Measurements from ENCODE around the gene TMEM184A. TPM values are rescaled to one million over a fixed set of nuclear protein-coding genes. Genes with fewer than 3 reads are reported as not detected.

The TMEM184A gene
- total and polyA plus RNA-seq, 2 experiments from 2014 or later, result not detected

GRCh38 chr7:1535100-1535458 lies 20.9 kb downstream of the TMEM184A start:
- H3K79me2 ChIP-seq (ENCODE audit: insufficient read depth), result peaks cover 62% of the 10 kb centered on the region

DNA sequence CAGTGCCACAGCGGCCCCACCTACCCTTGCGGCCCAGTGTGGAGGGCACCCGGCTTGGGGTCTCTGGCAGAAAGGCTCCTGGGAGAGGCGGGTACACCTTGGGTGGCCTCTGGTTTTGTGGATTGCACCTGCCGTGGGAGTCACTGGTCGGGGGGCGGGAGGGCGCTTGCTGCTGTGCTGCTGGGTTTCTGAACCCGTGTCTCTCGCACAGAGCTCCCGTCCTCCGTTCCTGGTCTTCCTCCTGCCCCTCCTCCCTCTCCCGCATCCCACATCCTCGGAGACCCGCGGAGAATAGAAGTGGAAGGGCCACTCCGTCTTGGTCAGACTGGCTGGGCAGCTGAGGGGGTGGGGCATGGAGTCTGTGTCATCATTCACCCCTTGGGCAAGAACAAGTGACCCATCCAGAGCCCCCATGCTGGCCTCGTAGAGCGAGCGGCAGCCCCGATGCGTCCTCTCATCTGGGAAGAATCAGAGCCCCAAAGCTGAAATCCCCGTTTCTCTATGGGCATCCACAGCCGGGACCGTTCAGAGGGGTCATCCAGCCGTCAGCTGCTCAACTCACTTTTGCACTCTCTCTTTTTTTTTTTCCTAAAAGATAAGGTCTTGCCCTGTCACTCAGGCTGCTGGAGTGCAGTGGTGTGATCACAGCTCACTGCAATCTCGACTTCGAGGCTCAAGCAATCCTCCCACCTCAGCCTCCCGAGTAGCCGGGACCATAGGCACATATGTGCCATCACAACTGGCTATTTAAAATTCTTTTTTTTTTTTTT lies 21.5 kb downstream of the TMEM184A start:
- no peaks in the 10 kb centered on the region; the same call in 1 of the 2 replicates for H3K36me3 ChIP-seq (ENCODE audit: low read depth)
- peak overlapping the region; percentile 95 for H3K4me2 ChIP-seq (ENCODE audit: unreplicated experiment)
- no peaks in the 10 kb centered on the region for H3K27me3 ChIP-seq (replicated peaks; ENCODE audit: insufficient read depth)
- 80 to 88% methylated on average over 29 to 30 of the region's 30 CpGs for WGBS, 2 experiments (ENCODE audit: low coverage in 1 of 2, low lambda C conversion rate in 2 of 2, missing lambda C conversion rate in 2 of 2)
- peaks cover 57% of the 10 kb centered on the region for H3K79me2 ChIP-seq (ENCODE audit: insufficient read depth)
- no peak overlapping the region for H2AFZ ChIP-seq
- peak overlapping the region; percentile 96 for H3K27ac ChIP-seq
- peak overlapping the region; percentile 79; the same call in 1 of the 2 replicates for H3K4me3 ChIP-seq
- TF ChIP-seq EZH2phosphoT487 (IDR thresholded peaks at IDR 0.05; ENCODE audit: insufficient read depth, low read depth) (no peak), EZH2 (IDR thresholded peaks at IDR 0.05; ENCODE audit: insufficient read depth, poor library complexity, severe bottlenecking) (no peak)
- peaks cover 40% of the 10 kb centered on the region for H3K4me1 ChIP-seq (ENCODE audit: insufficient read depth)
- peaks cover 18% of the 10 kb centered on the region for H3F3A ChIP-seq (ENCODE audit: insufficient read depth)
- no peak for DNase-seq
- H3K9me3 ChIP-seq (ENCODE audit: low read depth), result no peaks in the 10 kb centered on the region
- peak overlapping the region; percentile 88 for H3K9ac ChIP-seq
- in situ Hi-C loops (cut with MboI), result no loop called here
- H4K20me1 ChIP-seq (ENCODE audit: insufficient read depth), result no peaks in the 10 kb centered on the region
- no peaks in the 10 kb centered on the region for H3K9me2 ChIP-seq (ENCODE audit: insufficient read depth)

More at GRCh38 chr7:1535100-1535458, 20.9 kb downstream of the TMEM184A start:
- TF ChIP-seq EZH2phosphoT487 (IDR thresholded peaks at IDR 0.05; ENCODE audit: insufficient read depth, low read depth), result no peak
- TF ChIP-seq EZH2 (IDR thresholded peaks at IDR 0.05; ENCODE audit: insufficient read depth, poor library complexity, severe bottlenecking), result no peak
- Histone ChIP-seq H3F3A (ENCODE audit: insufficient read depth) (peaks cover 18% of the 10 kb centered on the region), H3K9me2 (ENCODE audit: insufficient read depth) (no peaks in the 10 kb centered on the region), H3K27me3 (replicated peaks; ENCODE audit: insufficient read depth) (no peaks in the 10 kb centered on the region), H3K27ac (no peak overlapping the region; the same call in 1 of the 2 replicates), H3K4me1 (ENCODE audit: insufficient read depth) (peaks cover 40% of the 10 kb centered on the region), H3K36me3 (ENCODE audit: low read depth) (no peaks in the 10 kb centered on the region; the same call in 1 of the 2 replicates), H2AFZ (no peak overlapping the region), H3K4me3 (no peak overlapping the region), H4K20me1 (ENCODE audit: insufficient read depth) (no peaks in the 10 kb centered on the region), H3K9ac (no peak overlapping the region), H3K4me2 (ENCODE audit: unreplicated experiment) (no peak overlapping the region), H3K9me3 (ENCODE audit: low read depth) (no peaks in the 10 kb centered on the region)
- in situ Hi-C loops (cut with MboI), result no loop called here
- WGBS, 2 experiments (ENCODE audit: low coverage in 1 of 2, low lambda C conversion rate in 2 of 2, missing lambda C conversion rate in 2 of 2), result 78 to 81% methylated on average over 4 to 6 of the region's 6 CpGs
- DNase-seq, result no peak

GRCh38 chr7:1533547-1534329 lies 22.3 kb downstream of the TMEM184A start:
- Histone ChIP-seq H3K9me3 (ENCODE audit: low read depth) (no peaks in the 10 kb centered on the region), H3K4me1 (ENCODE audit: insufficient read depth) (peaks cover 36% of the 10 kb centered on the region), H3F3A (ENCODE audit: insufficient read depth) (peaks cover 18% of the 10 kb centered on the region), H3K9ac (peak overlapping the region; percentile 88), H3K79me2 (ENCODE audit: insufficient read depth) (peaks cover 52% of the 10 kb centered on the region), H3K4me2 (ENCODE audit: unreplicated experiment) (peak overlapping the region; percentile 95), H3K9me2 (ENCODE audit: insufficient read depth) (no peaks in the 10 kb centered on the region), H4K20me1 (ENCODE audit: insufficient read depth) (no peaks in the 10 kb centered on the region), H3K27me3 (replicated peaks; ENCODE audit: insufficient read depth) (no peaks in the 10 kb centered on the region), H2AFZ (no peak overlapping the region), H3K36me3 (ENCODE audit: low read depth) (no peaks in the 10 kb centered on the region), H3K27ac (peak overlapping the region; percentile 96), H3K4me3 (peak overlapping the region; percentile 79)
- in situ Hi-C loops (cut with MboI), result no loop called here
- DNase-seq, result peak; percentile 97
- 26 to 37% methylated on average over 17 to 24 of the region's 24 CpGs for WGBS, 2 experiments (ENCODE audit: low coverage in 1 of 2, low lambda C conversion rate in 2 of 2, missing lambda C conversion rate in 2 of 2)
- no peak for TF ChIP-seq EZH2phosphoT487 (IDR thresholded peaks at IDR 0.05; ENCODE audit: insufficient read depth, low read depth)
- TF ChIP-seq EZH2 (IDR thresholded peaks at IDR 0.05; ENCODE audit: insufficient read depth, poor library complexity, severe bottlenecking), result no peak

- WGBS, 2 experiments (ENCODE audit: low coverage in 1 of 2, low lambda C conversion rate in 2 of 2, missing lambda C conversion rate in 2 of 2), result 11 to 16% methylated on average over 7 to 9 of the region's 9 CpGs
- H3K36me3 ChIP-seq (ENCODE audit: low read depth), result no peaks in the 10 kb centered on the region
- DNase-seq, result peak; percentile 45
- no peaks in the 10 kb centered on the region for H3K27me3 ChIP-seq (replicated peaks; ENCODE audit: insufficient read depth)
- no peaks in the 10 kb centered on the region for H3K9me3 ChIP-seq (ENCODE audit: low read depth)
- H4K20me1 ChIP-seq (ENCODE audit: insufficient read depth), result no peaks in the 10 kb centered on the region
- in situ Hi-C loops (cut with MboI), result no loop called here
- H2AFZ ChIP-seq, result no peak overlapping the region
- H3F3A ChIP-seq (ENCODE audit: insufficient read depth), result peaks cover 18% of the 10 kb centered on the region
- peaks cover 36% of the 10 kb centered on the region for H3K4me1 ChIP-seq (ENCODE audit: insufficient read depth)
- H3K27ac ChIP-seq, result peak overlapping the region; percentile 96
- H3K4me3 ChIP-seq, result peak overlapping the region; percentile 79
- H3K4me2 ChIP-seq (ENCODE audit: unreplicated experiment), result peak overlapping the region; percentile 95
- H3K79me2 ChIP-seq (ENCODE audit: insufficient read depth), result peaks cover 47% of the 10 kb centered on the region
- no peaks in the 10 kb centered on the region for H3K9me2 ChIP-seq (ENCODE audit: insufficient read depth)
- TF ChIP-seq EZH2phosphoT487 (IDR thresholded peaks at IDR 0.05; ENCODE audit: insufficient read depth, low read depth), result no peak
- peak overlapping the region; percentile 88 for H3K9ac ChIP-seq
These were observed 22.8 kb downstream of the TMEM184A start for GRCh38 chr7:1533255-1533546.

All from GM23248 (cell line).